Lower leg skin (tissue), 4 donors: Measurements from ENCODE around the gene MDM2. TPM values are rescaled to one million over a fixed set of nuclear protein-coding genes. Genes with fewer than 3 reads are reported as not detected.

Source experiments
- DNase-seq, 2 donors: peaks; one replicate each; pipeline ENCODE4 v3.0.0-alpha.2; 2019; ENCODE audit warnings: low spot score in 2 of 2
- H3K4me3 ChIP-seq: fragments of 200-600 bp; sonication (generic); 2 replicates; pipeline ENCODE4 v1.5.1; 2017; ENCODE audit warnings: mild to moderate bottlenecking, low read depth; ENCODE audit not compliant: poor library complexity, severe bottlenecking
- POLR2A ChIP-seq, 2 donors: fragments of 450-650 bp; IDR thresholded peaks; one replicate each; pipeline ENCODE4 v1.6.1; 2016 to 2017; ENCODE audit warnings: antibody characterized with exemption in 2 of 2, mild to moderate bottlenecking in 1 of 2, moderate library complexity in 1 of 2
- WGBS, 2 donors: methylation state at CpG; one replicate each; pipeline ENCODE4 v1.1.5; 2018; 5-methylcytosine and 5-hydroxymethylcytosine counted together
- intact Hi-C: fragments of 100-400 bp; cut with DNase I; formaldehyde crosslinking; loops from one replicate; pipeline ENCODE4 v1.15.0; 2023; ENCODE audit warnings: low total_unique reads
- total RNA-seq, 4 donors: library from RNA; depleted of rRNA; stranded (reverse); fragments of >200 nt; gene quantifications; one replicate each; pipeline ENCODE4 v1.1.0, GENCODE V29; 2016
- TF ChIP-seq, protein P1 (sequence below), 3 donors: fragments of 450-650 bp; IDR thresholded peaks; one replicate each; pipeline ENCODE4 v1.5.1; 2016; ENCODE audit warnings: antibody characterized with exemption in 3 of 3, mild to moderate bottlenecking in 3 of 3, moderate library complexity in 2 of 3

The MDM2 gene
- total RNA-seq, 4 donors from 2014 or later = 50.0 to 73.4 (median 60.3) TPM

DNA sequence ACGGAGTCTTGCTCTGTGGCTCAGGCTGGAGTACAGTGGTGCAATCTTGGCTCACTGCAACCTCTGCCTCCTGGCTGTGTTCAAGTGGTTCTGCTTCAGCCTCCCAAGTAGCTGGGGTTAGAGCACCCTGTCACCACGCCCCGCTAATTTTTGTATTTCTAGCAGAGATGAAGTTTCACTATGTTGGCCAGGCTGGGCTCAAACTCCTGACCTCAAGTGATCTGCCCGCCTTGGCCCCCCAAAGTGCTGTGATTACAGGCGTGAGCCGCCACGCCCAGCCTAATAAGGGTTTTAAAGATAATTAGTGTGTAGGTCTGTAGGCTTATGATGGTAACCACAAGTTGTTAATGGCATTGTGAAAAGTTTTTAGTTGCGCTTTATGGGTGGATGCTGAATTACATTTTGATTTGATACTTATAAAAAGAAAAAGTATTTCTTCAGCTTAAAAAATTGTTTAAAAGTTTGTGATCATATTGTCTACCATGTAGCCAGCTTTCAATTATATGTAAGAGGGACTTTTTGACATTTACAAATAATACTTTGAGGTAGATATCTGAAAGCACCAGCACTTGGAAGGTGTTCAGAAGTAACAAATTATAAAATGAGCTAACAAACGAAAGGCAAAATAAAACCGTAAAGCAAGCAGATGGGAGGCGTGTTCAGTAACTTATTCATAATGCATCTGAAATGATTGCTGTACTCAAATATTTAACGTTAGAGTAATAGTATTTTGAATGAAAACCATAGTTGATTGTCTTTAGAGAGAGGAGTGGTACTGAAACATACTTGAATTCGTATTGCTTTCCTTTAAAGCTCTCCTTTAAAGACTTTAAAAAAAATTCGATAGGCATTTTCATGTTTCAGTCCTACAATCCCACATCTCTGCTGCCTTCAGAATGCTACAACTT, 37.1 kb downstream of the MDM2 start:
- H3K4me3 ChIP-seq = no peak overlapping the region
- intact Hi-C loops = no loop called here
- WGBS, 2 donors = 77 to 81% methylated on average over 14 of the region's 14 CpGs
- no peak for DNase-seq
- no peak for TF ChIP-seq POLR2A (IDR thresholded peaks at IDR 0.05)
- TF ChIP-seq, protein P1, sequence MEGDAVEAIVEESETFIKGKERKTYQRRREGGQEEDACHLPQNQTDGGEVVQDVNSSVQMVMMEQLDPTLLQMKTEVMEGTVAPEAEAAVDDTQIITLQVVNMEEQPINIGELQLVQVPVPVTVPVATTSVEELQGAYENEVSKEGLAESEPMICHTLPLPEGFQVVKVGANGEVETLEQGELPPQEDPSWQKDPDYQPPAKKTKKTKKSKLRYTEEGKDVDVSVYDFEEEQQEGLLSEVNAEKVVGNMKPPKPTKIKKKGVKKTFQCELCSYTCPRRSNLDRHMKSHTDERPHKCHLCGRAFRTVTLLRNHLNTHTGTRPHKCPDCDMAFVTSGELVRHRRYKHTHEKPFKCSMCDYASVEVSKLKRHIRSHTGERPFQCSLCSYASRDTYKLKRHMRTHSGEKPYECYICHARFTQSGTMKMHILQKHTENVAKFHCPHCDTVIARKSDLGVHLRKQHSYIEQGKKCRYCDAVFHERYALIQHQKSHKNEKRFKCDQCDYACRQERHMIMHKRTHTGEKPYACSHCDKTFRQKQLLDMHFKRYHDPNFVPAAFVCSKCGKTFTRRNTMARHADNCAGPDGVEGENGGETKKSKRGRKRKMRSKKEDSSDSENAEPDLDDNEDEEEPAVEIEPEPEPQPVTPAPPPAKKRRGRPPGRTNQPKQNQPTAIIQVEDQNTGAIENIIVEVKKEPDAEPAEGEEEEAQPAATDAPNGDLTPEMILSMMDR (IDR thresholded peaks at IDR 0.05) = no peak

GRCh38 chr12:68846811-68847210, 38.8 kb downstream of the MDM2 start:
- intact Hi-C loops = no loop called here
- no peak overlapping the region for H3K4me3 ChIP-seq
- no peak for DNase-seq
- WGBS, 2 donors = 74 to 78% methylated on average over 3 of the region's 3 CpGs
- TF ChIP-seq POLR2A (IDR thresholded peaks at IDR 0.05) = no peak
- TF ChIP-seq, protein P1 (IDR thresholded peaks at IDR 0.05) = no peak

GRCh38 chr12:68850390-68850789, 42.4 kb downstream of the MDM2 start:
- intact Hi-C loops = no loop called here
- no peak overlapping the region for H3K4me3 ChIP-seq
- no peak for TF ChIP-seq POLR2A (IDR thresholded peaks at IDR 0.05)
- TF ChIP-seq, protein P1 (IDR thresholded peaks at IDR 0.05) = no peak
- DNase-seq = no peak
- 74 to 84% methylated on average over 4 of the region's 4 CpGs for WGBS, 2 donors

DNA sequence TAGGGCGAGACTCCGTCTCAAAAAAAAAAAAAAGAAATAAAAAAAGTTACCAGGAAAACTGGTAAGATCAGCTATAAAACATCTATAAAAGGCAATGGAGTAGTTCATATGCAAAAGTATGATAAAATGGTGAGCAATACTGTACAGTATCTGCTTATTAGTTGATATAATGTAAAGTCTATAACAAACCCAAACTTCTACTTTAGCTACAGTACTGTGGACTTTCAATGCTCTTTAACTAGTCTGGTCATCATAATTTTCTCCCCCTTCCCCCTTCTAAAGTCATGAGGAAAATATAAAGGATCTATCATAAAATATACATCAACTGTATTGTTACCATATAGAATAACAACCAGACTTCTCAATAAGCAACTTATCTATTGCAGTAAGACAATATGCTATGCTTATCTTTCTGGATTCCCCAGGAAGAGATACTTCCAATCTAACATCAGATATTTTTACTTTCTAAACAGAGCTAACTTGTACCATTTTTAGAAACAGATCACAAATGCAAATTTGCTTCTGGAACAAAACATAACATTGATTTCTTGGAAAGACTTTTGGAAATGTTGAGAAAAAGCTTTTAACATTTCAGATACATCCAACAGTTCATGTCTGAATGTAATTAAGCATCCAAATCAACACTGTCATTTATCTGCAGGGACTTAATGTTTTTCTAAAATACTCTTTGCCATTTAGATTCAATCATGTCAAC, 43.8 kb downstream of the MDM2 start:
- no peak for TF ChIP-seq POLR2A (IDR thresholded peaks at IDR 0.05)
- TF ChIP-seq, protein P1 (IDR thresholded peaks at IDR 0.05) = no peak
- no peak overlapping the region for H3K4me3 ChIP-seq
- no peak for DNase-seq
- intact Hi-C loops = no loop called here
- WGBS, 2 donors = 48 to 65% methylated on average over 2 of the region's 2 CpGs

DNA sequence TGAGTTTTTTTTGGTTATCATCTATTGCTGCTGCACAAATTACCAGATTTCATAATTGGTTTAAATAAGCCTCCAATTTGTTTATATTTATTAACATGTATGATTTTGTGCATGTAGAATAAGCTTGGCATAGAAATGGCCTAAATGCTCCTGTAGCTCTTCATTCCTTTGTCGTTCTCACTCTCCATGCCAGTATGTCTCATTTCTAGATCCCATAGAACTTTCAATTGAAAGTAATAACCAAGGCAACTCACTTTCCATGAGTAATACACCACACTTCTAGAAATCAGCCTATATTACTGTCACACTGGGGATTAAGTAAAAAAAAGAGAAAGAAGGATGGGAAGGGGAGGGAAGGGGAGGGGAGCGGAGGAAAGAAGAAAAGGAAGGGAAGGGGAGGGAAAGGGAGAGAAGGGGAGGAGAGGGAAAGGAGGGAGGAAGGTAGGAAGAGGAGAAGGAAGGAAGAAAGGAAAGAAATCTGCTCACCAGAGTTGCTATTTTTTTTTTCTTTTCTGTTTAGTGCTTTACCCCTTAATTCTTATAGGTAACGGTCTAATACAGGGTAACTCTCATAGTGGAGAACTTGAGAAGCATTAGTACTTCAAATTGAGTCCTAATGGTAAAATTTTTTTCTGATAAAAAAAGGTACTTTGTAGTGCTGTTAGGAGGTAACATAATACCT, 45.6 kb downstream of the MDM2 start:
- no peak for DNase-seq
- intact Hi-C loops = no loop called here
- TF ChIP-seq, protein P1 (IDR thresholded peaks at IDR 0.05) = no peak
- TF ChIP-seq POLR2A (IDR thresholded peaks at IDR 0.05) = no peak
- H3K4me3 ChIP-seq = no peak overlapping the region
- WGBS, 2 donors = 84 to 87% methylated on average over 3 of the region's 3 CpGs
